IMR-90 (cell line): ENCODE measurements around the gene TCF25. TPM values are rescaled to one million over a fixed set of nuclear protein-coding genes. Genes with fewer than 3 reads are reported as not detected.

Source experiments
- ATAC-seq: fragments of 200-7000 bp; cut with Tn5 transposase; 2 replicates; pipeline ENCODE4 v1.9.1; 2020; ENCODE audit warnings: low read depth, mild to moderate bottlenecking, moderate library complexity
- BruUV-seq: library from RNA; stranded (reverse); fragments of 400-500 nt; replicated peaks from 2 replicates; lab custom pipeline; 2021; lab: Mats Ljungman, UMichigan
- CTCF ChIA-PET: fragments of 300-600 bp; formaldehyde crosslinking; extraction: SDS; loops from one replicate; lab custom pipeline; 2021; ENCODE audit warnings: antibody characterized with exemption; lab: Yijun Ruan, JAX
- POLR2A ChIA-PET: fragments of 300-600 bp; sonication (Branson Sonifier 250); formaldehyde crosslinking; loops from one replicate; lab custom pipeline; 2022; ENCODE audit warnings: antibody characterized with exemption; ENCODE audit not compliant: unreplicated experiment; lab: Charles Lee
- DNase-seq: peaks from one replicate; pipeline ENCODE4 v3.0.0; 2013
- H2AFZ ChIP-seq: replicated peaks from 2 replicates; pipeline ENCODE3; 2013; ENCODE audit warnings: low read length, mild to moderate bottlenecking; ENCODE audit not compliant: poor library complexity
- H2AK5ac ChIP-seq: 2 replicates; pipeline ENCODE4 v1.6.1; 2013; ENCODE audit warnings: low read depth, low read length, inconsistent platforms
- H2AK9ac ChIP-seq: replicated peaks from 2 replicates; pipeline ENCODE3; 2013; ENCODE audit warnings: mild to moderate bottlenecking, low read depth, low read length, moderate library complexity; ENCODE audit not compliant: poor library complexity
- H2BK120ac ChIP-seq: 2 replicates; pipeline ENCODE4 v1.6.1; 2013; ENCODE audit warnings: low read depth, low read length, inconsistent platforms
- H2BK15ac ChIP-seq: 3 replicates; pipeline ENCODE4 v1.6.1; 2013; ENCODE audit warnings: low read depth, low read length, inconsistent platforms
- H2BK20ac ChIP-seq: 2 replicates; pipeline ENCODE4 v1.6.1; 2013; ENCODE audit warnings: low read depth, mild to moderate bottlenecking, inconsistent platforms, low read length, moderate library complexity
- H2BK5ac ChIP-seq: 2 replicates; pipeline ENCODE4 v1.6.1; 2013; ENCODE audit warnings: mild to moderate bottlenecking, low read depth, low read length, inconsistent platforms; ENCODE audit not compliant: poor library complexity, severe bottlenecking
- H3K14ac ChIP-seq: replicated peaks from 2 replicates; pipeline ENCODE4 v1.6.1; 2013; ENCODE audit warnings: low read depth, low read length, inconsistent platforms
- H3K18ac ChIP-seq: 2 replicates; pipeline ENCODE4 v1.6.1; 2013; ENCODE audit warnings: low read depth, low read length, control low read depth
- H3K23ac ChIP-seq: 2 replicates; pipeline ENCODE4 v1.6.1; 2013; ENCODE audit warnings: low read depth, low read length, inconsistent platforms
- H3K27ac ChIP-seq: 2 replicates; pipeline ENCODE4 v1.5.1; 2013; ENCODE audit warnings: mild to moderate bottlenecking, control low read depth, low read length; ENCODE audit not compliant: insufficient read depth
- H3K27me3 ChIP-seq: 2 replicates; pipeline ENCODE4 v1.6.1; 2013; ENCODE audit warnings: low read length; ENCODE audit not compliant: control insufficient read depth, insufficient read depth
- H3K36me3 ChIP-seq: 2 replicates; pipeline ENCODE4 v1.6.1; 2013; ENCODE audit warnings: low read length, mixed read lengths; ENCODE audit not compliant: control insufficient read depth, insufficient read depth
- H3K4ac ChIP-seq: 2 replicates; pipeline ENCODE4 v1.6.1; 2013; ENCODE audit warnings: low read depth, low read length, inconsistent platforms
- H3K4me1 ChIP-seq: 2 replicates; pipeline ENCODE4 v1.6.1; 2013; ENCODE audit warnings: low read length, mixed read lengths; ENCODE audit not compliant: control insufficient read depth, insufficient read depth
- H3K4me2 ChIP-seq: 2 replicates; pipeline ENCODE4 v1.6.1; 2013; ENCODE audit warnings: low read depth, mild to moderate bottlenecking, control low read depth, low read length, moderate library complexity
- H3K4me3 ChIP-seq: 2 replicates; pipeline ENCODE4 v1.5.1; 2013; ENCODE audit warnings: low read depth, mild to moderate bottlenecking, control low read depth, low read length, moderate library complexity; ENCODE audit not compliant: insufficient read depth
- H3K56ac ChIP-seq: 2 replicates; pipeline ENCODE4 v1.6.1; 2013; ENCODE audit warnings: low read length, inconsistent platforms; ENCODE audit not compliant: insufficient read depth; ENCODE audit errors: extremely low read depth
- H3K79me1 ChIP-seq, 2 experiments: 2 replicates each; pipeline ENCODE4 v1.6.1; 2013; ENCODE audit warnings: low read length in 2 of 2, inconsistent platforms in 1 of 2, low read depth in 1 of 2
- H3K9ac ChIP-seq: 2 replicates; pipeline ENCODE4 v1.6.1; 2013; ENCODE audit warnings: low read depth, low read length, control low read depth
- H3K9me1 ChIP-seq: 2 replicates; pipeline ENCODE4 v1.6.1; 2013; ENCODE audit warnings: low read length, inconsistent platforms; ENCODE audit not compliant: insufficient read depth
- H3K9me3 ChIP-seq: 2 replicates; pipeline ENCODE4 v1.6.1; 2013; ENCODE audit warnings: low read length; ENCODE audit not compliant: control insufficient read depth, insufficient read depth
- H4K20me1 ChIP-seq: 2 replicates; pipeline ENCODE4 v1.6.1; 2013; ENCODE audit warnings: low read length, inconsistent platforms; ENCODE audit not compliant: insufficient read depth
- H4K5ac ChIP-seq: 2 replicates; pipeline ENCODE4 v1.6.1; 2013; ENCODE audit warnings: mild to moderate bottlenecking, low read depth, low read length, control low read depth
- H4K8ac ChIP-seq, 2 experiments: 2 replicates each; pipeline ENCODE4 v1.6.1; 2013; ENCODE audit warnings: low read depth in 2 of 2, low read length in 2 of 2, control low read depth in 1 of 2, inconsistent platforms in 1 of 2
- H4K91ac ChIP-seq: 2 replicates; pipeline ENCODE4 v1.6.1; 2013; ENCODE audit warnings: low read depth, low read length, inconsistent platforms; ENCODE audit not compliant: insufficient read depth
- BHLHE40 ChIP-seq: fragments of 150-350 bp; IDR thresholded peaks from 2 replicates; pipeline ENCODE4 v1.6.1; 2016; ENCODE audit warnings: mild to moderate bottlenecking, low read depth, low read length
- CEBPB ChIP-seq: IDR thresholded peaks from 2 replicates; pipeline ENCODE4 v1.6.1; 2012; ENCODE audit warnings: low read depth, low read length, improper control_type of control experiment
- CHD1 ChIP-seq: IDR thresholded peaks from 2 replicates; pipeline ENCODE4 v1.6.1; 2012; ENCODE audit warnings: low read depth, low read length, improper control_type of control experiment
- FOS ChIP-seq: fragments of 150-350 bp; IDR thresholded peaks from 2 replicates; pipeline ENCODE4 v1.6.1; 2016; ENCODE audit warnings: low read depth, low read length
- MAFK ChIP-seq: IDR thresholded peaks from 2 replicates; pipeline ENCODE4 v1.6.1; 2012; ENCODE audit warnings: low read depth, low read length, improper control_type of control experiment
- MAZ ChIP-seq: IDR thresholded peaks from 2 replicates; pipeline ENCODE4 v1.6.1; 2012; ENCODE audit warnings: low read depth, mild to moderate bottlenecking, low read length, improper control_type of control experiment, moderate library complexity, borderline replicate concordance
- MXI1 ChIP-seq: IDR thresholded peaks from 2 replicates; pipeline ENCODE4 v1.6.1; 2012; ENCODE audit warnings: low read depth, mild to moderate bottlenecking, low read length, moderate library complexity, borderline replicate concordance
- NFE2L2 ChIP-seq: fragments of 150-350 bp; IDR thresholded peaks from 2 replicates; pipeline ENCODE4 v1.6.1; 2016; ENCODE audit warnings: low read depth, mild to moderate bottlenecking, low read length
- POLR2A ChIP-seq: IDR thresholded peaks from 2 replicates; pipeline ENCODE4 v1.6.1; 2012; ENCODE audit warnings: mild to moderate bottlenecking, low read depth, low read length
- RAD21 ChIP-seq: IDR thresholded peaks from 2 replicates; pipeline ENCODE4 v1.6.1; 2012; ENCODE audit warnings: low read length, improper control_type of control experiment
- RCOR1 ChIP-seq: IDR thresholded peaks from 2 replicates; pipeline ENCODE4 v1.6.1; 2012; ENCODE audit warnings: mild to moderate bottlenecking, low read length, improper control_type of control experiment; ENCODE audit not compliant: insufficient replicate concordance
- RFX5 ChIP-seq: IDR thresholded peaks from 2 replicates; pipeline ENCODE4 v1.8.0; 2012; ENCODE audit warnings: low read depth, mild to moderate bottlenecking, low read length, moderate library complexity
- SMC3 ChIP-seq: fragments of 150-350 bp; IDR thresholded peaks from 2 replicates; pipeline ENCODE4 v1.6.1; 2016; ENCODE audit warnings: low read depth, mild to moderate bottlenecking, antibody characterized with exemption, low read length, moderate library complexity
- WGBS, 2 experiments: methylation state at CpG; one replicate each; pipeline versions ENCODE4 v1.1.5 to v1.1.7; 2013; ENCODE audit warnings: missing lambda C conversion rate in 2 of 2; ENCODE audit not compliant: insufficient read length in 1 of 2; ENCODE audit errors: extremely low coverage in 2 of 2; 5-methylcytosine and 5-hydroxymethylcytosine counted together
- dilution Hi-C: fragments of 300-500 bp; cut with HindIII; formaldehyde crosslinking; loops from one replicate; pipeline ENCODE4 v1.14.3; 2018; ENCODE audit warnings: low sequenced_read_pairs; ENCODE audit not compliant: unreplicated experiment
- in situ Hi-C: fragments of 300-500 bp; cut with MboI; formaldehyde crosslinking; loops from 3 replicates; pipeline ENCODE4 v1.14.3; 2019; ENCODE audit warnings: low sequenced_read_pairs, inconsistent platforms, mixed read lengths
- intact Hi-C: fragments of 100-400 bp; cut with micrococcal nuclease; formaldehyde crosslinking; loops from 2 replicates; pipeline ENCODE4 v1.10.0; 2022
- polyA plus RNA-seq, 3 experiments: library from polyadenylated mRNA; depleted of rRNA; stranded (reverse); fragments of >200 nt; gene quantifications; 2 replicates each; pipeline ENCODE4 v1.2.3, GENCODE V29; 2012; ENCODE audit warnings: low replicate concordance in 1 of 3
- total RNA-seq: library from RNA; depleted of rRNA; stranded (reverse); fragments of >200 nt; gene quantifications from 2 replicates; pipeline ENCODE4 v1.2.3, GENCODE V29; 2012
- TF ChIP-seq, protein P1 (sequence below): fragments of 150-350 bp; IDR thresholded peaks from 2 replicates; pipeline ENCODE4 v1.6.1; 2016; ENCODE audit warnings: low read depth, mild to moderate bottlenecking, low read length, moderate library complexity, borderline replicate concordance
- TF ChIP-seq, protein P2 (sequence below): conservative IDR thresholded peaks from 2 replicates; pipeline ENCODE4 v1.5.1; 2012; ENCODE audit warnings: mild to moderate bottlenecking, low read depth, low read length, improper control_type of control experiment
- TF ChIP-seq, protein P3 (sequence below): fragments of 150-350 bp; IDR thresholded peaks from 2 replicates; pipeline ENCODE4 v1.6.1; 2017; ENCODE audit warnings: mild to moderate bottlenecking, antibody characterized with exemption, low read length, low read depth

The TCF25 gene
- total and polyA plus RNA-seq, 2 of the 4 experiments (the other 2 are of a cell fraction): 127 to 184 TPM

DNA sequence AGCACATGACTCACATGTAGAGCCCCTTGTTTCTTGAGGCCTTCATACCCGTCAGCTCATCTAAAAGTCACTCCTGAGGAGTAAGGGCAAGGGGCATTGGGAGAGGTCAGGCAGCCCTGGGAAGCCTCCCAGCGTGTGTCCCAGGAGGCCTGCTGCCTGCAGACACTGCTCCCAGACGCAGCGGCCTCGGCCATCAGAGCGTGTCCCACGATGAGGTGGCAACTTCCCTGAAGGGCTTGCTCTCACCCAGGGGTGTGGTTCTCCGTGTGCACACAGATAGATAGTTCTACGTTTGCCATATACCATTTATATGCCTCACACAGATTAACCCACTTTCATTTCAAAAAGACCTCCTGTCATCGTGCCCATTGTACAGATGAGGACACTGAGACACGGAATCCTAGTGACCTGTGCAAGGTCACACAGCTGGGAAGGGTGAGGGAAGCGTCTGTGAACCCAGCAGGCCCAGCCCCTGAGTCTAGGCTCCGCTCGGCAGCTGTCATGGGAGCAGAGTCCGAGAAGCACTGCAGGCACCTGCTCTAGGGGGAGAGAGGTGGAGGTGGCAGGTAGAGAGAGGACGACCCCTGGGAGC lies 58.0 kb downstream of the TCF25 start:
- H3K14ac ChIP-seq: no peak overlapping the region
- peaks cover 24 to 49% of the 10 kb centered on the region in 2 experiments for H3K79me1 ChIP-seq
- no peak overlapping the region for H2BK120ac ChIP-seq
- H4K91ac ChIP-seq: no peak overlapping the region
- intact Hi-C loops (no loop called here), in situ Hi-C loops (no loop called here), dilution Hi-C loops (no loop called here)
- no peak overlapping the region for H2BK15ac ChIP-seq
- H3K36me3 ChIP-seq: peaks cover 63% of the 10 kb centered on the region
- H3K27me3 ChIP-seq: no peaks in the 10 kb centered on the region
- no peak overlapping the region for H2BK5ac ChIP-seq
- 89% methylated on average over 4 of the region's 16 CpGs; no CpG with 5 or more reads in 1 of the 2 experiments for WGBS, 2 experiments
- POLR2A ChIA-PET: no interaction called here
- no peak overlapping the region for H3K4me3 ChIP-seq
- H3K18ac ChIP-seq: no peak overlapping the region
- no peak overlapping the region for H3K4ac ChIP-seq
- BruUV-seq: no TSS peak
- H3K9me3 ChIP-seq: no peaks in the 10 kb centered on the region
- H4K8ac ChIP-seq: no peak overlapping the region
- no peak overlapping the region for H3K9ac ChIP-seq
- no peak overlapping the region for H3K4me2 ChIP-seq
- no peaks in the 10 kb centered on the region for H3K4me1 ChIP-seq
- no peak overlapping the region for H3K23ac ChIP-seq
- H3K27ac ChIP-seq: no peak overlapping the region
- H4K5ac ChIP-seq: no peak overlapping the region
- H2AFZ ChIP-seq: no peak overlapping the region
- no peak overlapping the region for H3K56ac ChIP-seq
- CTCF ChIA-PET: no interaction called here
- peaks cover 14% of the 10 kb centered on the region; the same call in 1 of the 2 replicates for H3K9me1 ChIP-seq
- no peak for ATAC-seq
- H2BK20ac ChIP-seq: no peak overlapping the region
- H4K20me1 ChIP-seq: peaks cover 60% of the 10 kb centered on the region
- H2AK9ac ChIP-seq: no peak overlapping the region
- no peak overlapping the region for H2AK5ac ChIP-seq
- DNase-seq: no peak
- no peak for TF ChIP-seq POLR2A
- no peak for TF ChIP-seq MAZ
- TF ChIP-seq NFE2L2: no peak
- TF ChIP-seq, protein P1, sequence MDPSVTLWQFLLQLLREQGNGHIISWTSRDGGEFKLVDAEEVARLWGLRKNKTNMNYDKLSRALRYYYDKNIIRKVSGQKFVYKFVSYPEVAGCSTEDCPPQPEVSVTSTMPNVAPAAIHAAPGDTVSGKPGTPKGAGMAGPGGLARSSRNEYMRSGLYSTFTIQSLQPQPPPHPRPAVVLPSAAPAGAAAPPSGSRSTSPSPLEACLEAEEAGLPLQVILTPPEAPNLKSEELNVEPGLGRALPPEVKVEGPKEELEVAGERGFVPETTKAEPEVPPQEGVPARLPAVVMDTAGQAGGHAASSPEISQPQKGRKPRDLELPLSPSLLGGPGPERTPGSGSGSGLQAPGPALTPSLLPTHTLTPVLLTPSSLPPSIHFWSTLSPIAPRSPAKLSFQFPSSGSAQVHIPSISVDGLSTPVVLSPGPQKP: no peak
- TF ChIP-seq RFX5: no peak
- TF ChIP-seq FOS: no peak
- TF ChIP-seq, protein P2, sequence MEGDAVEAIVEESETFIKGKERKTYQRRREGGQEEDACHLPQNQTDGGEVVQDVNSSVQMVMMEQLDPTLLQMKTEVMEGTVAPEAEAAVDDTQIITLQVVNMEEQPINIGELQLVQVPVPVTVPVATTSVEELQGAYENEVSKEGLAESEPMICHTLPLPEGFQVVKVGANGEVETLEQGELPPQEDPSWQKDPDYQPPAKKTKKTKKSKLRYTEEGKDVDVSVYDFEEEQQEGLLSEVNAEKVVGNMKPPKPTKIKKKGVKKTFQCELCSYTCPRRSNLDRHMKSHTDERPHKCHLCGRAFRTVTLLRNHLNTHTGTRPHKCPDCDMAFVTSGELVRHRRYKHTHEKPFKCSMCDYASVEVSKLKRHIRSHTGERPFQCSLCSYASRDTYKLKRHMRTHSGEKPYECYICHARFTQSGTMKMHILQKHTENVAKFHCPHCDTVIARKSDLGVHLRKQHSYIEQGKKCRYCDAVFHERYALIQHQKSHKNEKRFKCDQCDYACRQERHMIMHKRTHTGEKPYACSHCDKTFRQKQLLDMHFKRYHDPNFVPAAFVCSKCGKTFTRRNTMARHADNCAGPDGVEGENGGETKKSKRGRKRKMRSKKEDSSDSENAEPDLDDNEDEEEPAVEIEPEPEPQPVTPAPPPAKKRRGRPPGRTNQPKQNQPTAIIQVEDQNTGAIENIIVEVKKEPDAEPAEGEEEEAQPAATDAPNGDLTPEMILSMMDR: no peak
- TF ChIP-seq RAD21: no peak
- no peak for TF ChIP-seq MXI1
- no peak for TF ChIP-seq CEBPB
- no peak for TF ChIP-seq SMC3
- no peak for TF ChIP-seq BHLHE40
- TF ChIP-seq, protein P3, sequence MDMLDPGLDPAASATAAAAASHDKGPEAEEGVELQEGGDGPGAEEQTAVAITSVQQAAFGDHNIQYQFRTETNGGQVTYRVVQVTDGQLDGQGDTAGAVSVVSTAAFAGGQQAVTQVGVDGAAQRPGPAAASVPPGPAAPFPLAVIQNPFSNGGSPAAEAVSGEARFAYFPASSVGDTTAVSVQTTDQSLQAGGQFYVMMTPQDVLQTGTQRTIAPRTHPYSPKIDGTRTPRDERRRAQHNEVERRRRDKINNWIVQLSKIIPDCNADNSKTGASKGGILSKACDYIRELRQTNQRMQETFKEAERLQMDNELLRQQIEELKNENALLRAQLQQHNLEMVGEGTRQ: no peak
- TF ChIP-seq MAFK: no peak
- TF ChIP-seq RCOR1: no peak
- TF ChIP-seq CHD1: no peak
